Measurements from ENCODE around the gene PHF21A. TPM values are rescaled to one million over a fixed set of nuclear protein-coding genes. Genes with fewer than 3 reads are reported as not detected.
"Not testable (repeated sequence)": the region's sequence is repeated elsewhere in the genome, so short reads cannot be mapped to it uniquely, and the experiment has no call there.

Gene PHF21A
- total RNA-seq, 4 donors from 2014 or later, result 8.9 to 118 (median 34.4) TPM

DNA sequence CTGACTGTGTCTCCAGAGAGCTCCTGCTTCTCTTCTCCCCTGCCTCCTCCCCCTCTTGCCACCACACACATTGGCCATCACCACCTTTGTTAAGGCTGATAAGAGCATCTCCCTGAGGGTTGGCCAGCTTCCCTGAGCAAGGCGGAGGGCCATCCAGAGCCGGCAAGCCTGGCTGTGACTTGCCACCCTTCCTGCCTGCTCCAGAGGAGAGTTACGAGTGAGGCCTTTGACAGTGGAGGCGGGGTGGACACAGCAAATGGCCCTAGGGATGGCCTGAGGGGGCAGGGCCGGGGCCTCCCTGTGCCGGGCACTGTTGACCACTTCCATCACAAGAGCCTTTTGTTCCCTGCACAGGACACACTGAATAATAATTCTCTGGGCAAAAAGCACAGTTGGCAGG lies 219.6 kb downstream of the PHF21A start:
- DNase-seq, result no peak
- Histone ChIP-seq H3K27me3 (no peaks in the 10 kb centered on the region), H3K27ac (no peak overlapping the region), H3K36me3 (no peaks in the 10 kb centered on the region), H3K4me3 (no peak overlapping the region), H3K4me1 (peaks cover 0 to 36% (median 10%) of the 10 kb centered on the region in 4 donors), H3K9me3 (no peaks in the 10 kb centered on the region)
- TF ChIP-seq CTCF (IDR thresholded peaks at IDR 0.05) (no peak), POLR2A (IDR thresholded peaks at IDR 0.05) (no peak)

DNA sequence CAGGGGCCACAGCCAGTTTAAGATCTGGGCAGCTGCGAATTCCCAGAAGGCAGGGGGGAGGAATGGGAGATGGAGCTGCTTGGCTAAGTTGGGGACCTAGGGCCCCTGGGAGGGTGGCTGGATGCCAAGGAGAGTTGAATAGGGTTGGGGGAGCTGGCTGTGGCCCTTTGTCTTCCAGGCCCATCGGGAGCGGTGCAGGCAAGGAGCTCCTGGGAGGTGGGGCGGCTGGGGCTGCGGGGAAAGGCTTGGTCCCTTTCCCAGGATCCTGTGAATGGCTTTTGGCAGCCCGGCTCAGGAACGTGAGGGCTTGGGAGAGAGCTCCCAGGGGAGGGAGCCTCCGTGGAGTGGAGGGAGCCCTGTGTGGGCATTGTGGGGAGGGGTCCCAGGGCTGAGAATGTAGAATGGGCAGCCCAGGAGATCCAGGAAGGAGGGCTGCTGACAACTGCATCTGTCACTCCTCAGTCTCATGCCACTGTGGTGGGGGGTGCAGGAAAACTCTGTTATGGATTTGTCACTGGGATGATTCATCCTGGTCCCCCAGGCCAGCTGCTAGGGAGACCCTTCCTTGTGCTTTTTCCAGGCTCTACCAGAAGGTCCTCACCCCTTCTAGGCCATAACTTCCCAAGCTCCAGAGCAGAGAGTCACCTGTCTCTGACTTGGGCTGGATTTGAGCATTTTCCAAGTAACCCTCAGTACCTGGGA lies 220.2 kb downstream of the PHF21A start:
- Histone ChIP-seq H3K4me3 (peak overlapping the region in 1 of 4 donors; percentile 55), H3K27me3 (no peaks in the 10 kb centered on the region), H3K27ac (no peak overlapping the region), H3K36me3 (no peaks in the 10 kb centered on the region), H3K9me3 (no peaks in the 10 kb centered on the region), H3K4me1 (peaks cover 0 to 30% (median 10%) of the 10 kb centered on the region in 4 donors)
- no peak for TF ChIP-seq POLR2A (IDR thresholded peaks at IDR 0.05)
- DNase-seq, result no peak

- not testable (repeated sequence) for H3K36me3 ChIP-seq, H3K9me3 ChIP-seq, DNase-seq, H3K27me3 ChIP-seq
- peak overlapping the region; percentile 38 to 64 (median 58) for H3K4me3 ChIP-seq
- H3K4me1 ChIP-seq, result peaks cover 0 to 23% (median 10%) of the 10 kb centered on the region in 4 donors
- H3K27ac ChIP-seq, result peak overlapping the region in 1 of 4 donors; percentile 31
Observed at GRCh38 chr11:45900175-45900800, 221.0 kb downstream of the PHF21A start.

GRCh38 chr11:45899448-45900174 lies 221.6 kb downstream of the PHF21A start:
- Histone ChIP-seq H3K4me3 (peak overlapping the region; percentile 38 to 64 (median 58)), H3K9me3 (no peaks in the 10 kb centered on the region), H3K27ac (peak overlapping the region in 3 of 4 donors; percentile 31 to 52 (median 41)), H3K4me1 (peaks cover 0 to 19% (median 10%) of the 10 kb centered on the region in 4 donors), H3K36me3 (no peaks in the 10 kb centered on the region), H3K27me3 (no peaks in the 10 kb centered on the region)
- TF ChIP-seq CTCF (IDR thresholded peaks at IDR 0.05), result no peak
- no peak for TF ChIP-seq POLR2A (IDR thresholded peaks at IDR 0.05)
- peak; percentile 47 to 84 (median 76) for DNase-seq

DNA sequence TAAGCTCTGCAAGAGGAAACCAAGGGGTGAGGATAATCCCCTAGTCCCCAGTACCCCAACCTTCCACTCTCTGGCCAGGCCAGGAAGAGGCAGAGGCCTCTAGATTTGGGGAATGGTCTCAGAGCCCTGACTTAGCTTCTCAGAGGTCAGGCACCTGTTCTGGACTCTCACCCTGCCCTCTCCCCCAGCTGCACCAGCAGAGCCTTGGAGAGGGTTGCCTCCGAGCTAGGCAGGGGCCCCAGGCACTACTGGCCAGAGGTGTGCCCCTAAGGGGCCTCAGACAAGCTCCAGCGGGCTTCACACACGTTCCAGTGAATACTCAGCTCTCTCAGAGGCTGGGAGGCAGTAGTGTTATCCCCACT lies 222.2 kb downstream of the PHF21A start:
- Histone ChIP-seq H3K27ac (no peak overlapping the region), H3K4me1 (peaks cover 0 to 19% (median 10%) of the 10 kb centered on the region in 4 donors), H3K4me3 (peak overlapping the region in 2 of 4 donors; percentile 55 to 60), H3K27me3 (no peaks in the 10 kb centered on the region), H3K36me3 (no peaks in the 10 kb centered on the region), H3K9me3 (no peaks in the 10 kb centered on the region)
- no peak for TF ChIP-seq CTCF (IDR thresholded peaks at IDR 0.05)
- no peak for TF ChIP-seq POLR2A (IDR thresholded peaks at IDR 0.05)
- no peak for DNase-seq

- Histone ChIP-seq H3K36me3 (no peaks in the 10 kb centered on the region), H3K4me1 (peaks cover 0 to 19% (median 10%) of the 10 kb centered on the region in 4 donors), H3K9me3 (no peaks in the 10 kb centered on the region), H3K27me3 (no peaks in the 10 kb centered on the region), H3K27ac (no peak overlapping the region), H3K4me3 (no peak overlapping the region)
- DNase-seq, result no peak
- no peak for TF ChIP-seq CTCF (IDR thresholded peaks at IDR 0.05)
- no peak for TF ChIP-seq POLR2A (IDR thresholded peaks at IDR 0.05)
Observed at GRCh38 chr11:45897556-45897955, 223.7 kb downstream of the PHF21A start.
